ENCODE measurements around the gene CALN1.

GRCh38 chr7:71782051-71782450, 630.1 kb downstream of the CALN1 start:
- TF ChIP-seq EZH2 (IDR thresholded peaks at IDR 0.05; ENCODE audit: borderline replicate concordance) (no peak), CTCF (IDR thresholded peaks at IDR 0.05; ENCODE audit: poor library complexity) (no peak), EZH2phosphoT487 (IDR thresholded peaks at IDR 0.05; ENCODE audit: low read depth, severe bottlenecking, unreplicated experiment) (no peak)
